ENCODE results near the gene MEN1.

GRCh38 chr11:64776425-64776824 lies 33.9 kb downstream of the MEN1 start:
- TF ChIP-seq CTCF (tag by site-specific recombination; IDR thresholded peaks at IDR 0.05) (no peak), REST (tag by site-specific recombination; IDR thresholded peaks at IDR 0.05) (no peak), ZNF670 (tag by site-specific recombination; IDR thresholded peaks at IDR 0.05; ENCODE audit: low read depth) (no peak), ZBTB10 (tag by site-specific recombination; IDR thresholded peaks at IDR 0.05) (no peak), OVOL3 (tag by site-specific recombination; IDR thresholded peaks at IDR 0.05) (no peak), ZNF585B (tag by site-specific recombination; IDR thresholded peaks at IDR 0.05) (no peak), SP2 (tag by site-specific recombination; IDR thresholded peaks at IDR 0.05) (no peak), ZBTB8A (tag by site-specific recombination; IDR thresholded peaks at IDR 0.05) (no peak), ZNF624 (tag by site-specific recombination; IDR thresholded peaks at IDR 0.05) (no peak)

All from HEK293 (cell line).